ENCODE results near the gene NAT16. TPM values are rescaled to one million over a fixed set of nuclear protein-coding genes. Genes with fewer than 3 reads are reported as not detected.

The NAT16 gene
- total RNA-seq, 6 experiments from 2014 or later, result not detected

DNA sequence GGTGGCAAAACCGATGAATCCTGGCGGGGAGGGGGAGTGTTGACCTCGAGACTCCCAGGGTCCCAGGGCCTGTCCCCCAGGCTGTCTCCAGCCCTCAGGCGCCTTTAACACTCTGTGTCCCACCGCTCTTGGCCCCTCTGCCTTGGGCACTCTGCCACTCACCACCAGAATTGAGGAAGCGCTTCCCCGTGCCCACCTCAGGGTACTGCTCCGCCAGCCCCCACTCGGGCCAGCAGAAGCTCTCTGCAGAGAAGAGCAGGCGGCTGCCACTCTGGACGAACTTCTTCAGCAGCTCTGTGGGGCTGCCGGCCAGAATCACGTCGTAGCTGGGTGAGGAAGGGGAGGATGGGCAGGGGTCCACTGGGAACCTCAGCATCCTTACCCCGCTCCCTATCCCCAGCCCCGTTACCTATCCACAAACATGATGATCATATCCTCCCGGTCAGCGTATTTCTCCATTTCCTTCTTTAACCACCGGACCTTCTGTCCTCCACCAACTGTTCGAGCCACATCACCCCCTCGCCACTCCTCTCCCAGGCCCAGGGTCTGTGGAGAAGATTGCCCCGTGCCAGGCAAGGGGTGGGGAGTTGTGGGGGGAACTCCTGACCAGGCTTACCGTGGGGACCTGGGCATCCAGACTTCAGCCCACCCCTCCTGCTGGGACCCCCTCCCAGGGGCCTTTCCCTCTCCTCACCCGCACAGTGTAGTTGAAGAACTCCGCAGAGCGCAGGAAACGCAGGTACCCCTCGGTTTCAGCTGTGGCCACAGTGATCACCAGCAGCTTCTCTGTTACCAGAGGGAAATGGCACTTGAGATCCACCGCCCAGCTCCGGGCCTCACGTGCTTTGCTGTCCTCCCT, 36.1 kb upstream of the NAT16 start:
- H3K4me3 Mint-ChIP-seq, result peak overlapping the region; percentile 98
- no peaks in the 10 kb centered on the region for H3K9me3 Mint-ChIP-seq
- no peak for DNase-seq
- TF ChIP-seq, protein P1, sequence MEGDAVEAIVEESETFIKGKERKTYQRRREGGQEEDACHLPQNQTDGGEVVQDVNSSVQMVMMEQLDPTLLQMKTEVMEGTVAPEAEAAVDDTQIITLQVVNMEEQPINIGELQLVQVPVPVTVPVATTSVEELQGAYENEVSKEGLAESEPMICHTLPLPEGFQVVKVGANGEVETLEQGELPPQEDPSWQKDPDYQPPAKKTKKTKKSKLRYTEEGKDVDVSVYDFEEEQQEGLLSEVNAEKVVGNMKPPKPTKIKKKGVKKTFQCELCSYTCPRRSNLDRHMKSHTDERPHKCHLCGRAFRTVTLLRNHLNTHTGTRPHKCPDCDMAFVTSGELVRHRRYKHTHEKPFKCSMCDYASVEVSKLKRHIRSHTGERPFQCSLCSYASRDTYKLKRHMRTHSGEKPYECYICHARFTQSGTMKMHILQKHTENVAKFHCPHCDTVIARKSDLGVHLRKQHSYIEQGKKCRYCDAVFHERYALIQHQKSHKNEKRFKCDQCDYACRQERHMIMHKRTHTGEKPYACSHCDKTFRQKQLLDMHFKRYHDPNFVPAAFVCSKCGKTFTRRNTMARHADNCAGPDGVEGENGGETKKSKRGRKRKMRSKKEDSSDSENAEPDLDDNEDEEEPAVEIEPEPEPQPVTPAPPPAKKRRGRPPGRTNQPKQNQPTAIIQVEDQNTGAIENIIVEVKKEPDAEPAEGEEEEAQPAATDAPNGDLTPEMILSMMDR (IDR thresholded peaks at IDR 0.05), result no peak
- peaks cover 3% of the 10 kb centered on the region; the same call in 1 of the 2 replicates for H3K27me3 Mint-ChIP-seq (ENCODE audit: insufficient read depth)
- peaks cover 7% of the 10 kb centered on the region; the same call in 1 of the 2 replicates for H3K36me3 Mint-ChIP-seq (ENCODE audit: low read depth)
- H3K4me1 Mint-ChIP-seq (ENCODE audit: low read depth), result peaks cover 41% of the 10 kb centered on the region
- H3K27ac Mint-ChIP-seq, result peak overlapping the region; percentile 73

DNA sequence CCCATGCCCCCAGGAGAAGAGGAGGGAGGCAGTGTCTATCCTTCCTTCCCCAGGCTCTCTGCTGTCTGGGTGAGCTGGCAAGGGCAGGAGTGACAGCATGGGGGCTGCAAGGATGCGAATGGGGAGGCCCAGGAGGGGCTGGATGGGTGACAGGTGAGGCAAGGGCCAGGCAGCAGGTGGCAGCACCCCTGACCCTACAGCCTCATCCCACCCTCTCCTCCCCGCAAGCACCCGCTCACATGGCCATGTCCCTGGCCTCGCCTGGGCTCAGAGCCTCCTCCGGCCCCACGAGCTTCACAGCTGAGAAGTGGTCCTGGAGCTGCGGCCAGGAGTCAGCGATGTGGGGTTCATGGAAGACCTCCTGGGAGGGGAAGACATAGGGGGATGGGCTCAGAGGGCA, 31.9 kb upstream of the NAT16 start:
- Mint-ChIP-seq H3K4me1 (ENCODE audit: low read depth) (peaks cover 20% of the 10 kb centered on the region), H3K27me3 (ENCODE audit: insufficient read depth) (peaks cover 3% of the 10 kb centered on the region; the same call in 1 of the 2 replicates), H3K36me3 (ENCODE audit: low read depth) (peaks cover 11% of the 10 kb centered on the region; the same call in 1 of the 2 replicates), H3K4me3 (no peak overlapping the region), H3K9me3 (no peaks in the 10 kb centered on the region), H3K27ac (no peak overlapping the region)
- TF ChIP-seq, protein P1 (IDR thresholded peaks at IDR 0.05), result no peak
- no peak for DNase-seq

DNA sequence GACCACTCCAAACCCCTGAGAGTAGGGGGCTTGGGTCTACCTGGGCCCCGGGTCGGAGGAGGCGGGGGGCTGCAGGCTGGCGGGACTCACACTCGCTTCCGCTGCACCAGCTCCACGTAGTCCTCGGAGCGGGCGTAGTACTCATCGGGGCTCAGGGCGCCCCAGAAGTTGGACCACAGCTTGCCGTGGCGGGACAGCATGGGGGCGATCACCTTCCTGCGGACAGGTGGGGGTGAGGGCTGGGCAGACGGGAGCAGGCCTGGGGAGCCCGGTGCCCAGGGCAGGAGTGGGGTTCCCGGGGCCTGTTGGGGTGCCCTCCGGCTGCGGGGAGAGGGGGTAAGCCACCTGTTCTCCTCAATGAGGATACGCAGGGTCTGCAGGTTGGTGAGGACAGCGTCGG, 31.4 kb upstream of the NAT16 start:
- TF ChIP-seq, protein P1 (IDR thresholded peaks at IDR 0.05), result no peak
- no peak for DNase-seq
- no peak overlapping the region for H3K27ac Mint-ChIP-seq
- peaks cover 8% of the 10 kb centered on the region; the same call in 1 of the 2 replicates for H3K36me3 Mint-ChIP-seq (ENCODE audit: low read depth)
- no peak overlapping the region for H3K4me3 Mint-ChIP-seq
- H3K27me3 Mint-ChIP-seq (ENCODE audit: insufficient read depth), result no peaks in the 10 kb centered on the region; the same call in 1 of the 2 replicates
- H3K9me3 Mint-ChIP-seq, result no peaks in the 10 kb centered on the region
- peaks cover 17% of the 10 kb centered on the region for H3K4me1 Mint-ChIP-seq (ENCODE audit: low read depth)

DNA sequence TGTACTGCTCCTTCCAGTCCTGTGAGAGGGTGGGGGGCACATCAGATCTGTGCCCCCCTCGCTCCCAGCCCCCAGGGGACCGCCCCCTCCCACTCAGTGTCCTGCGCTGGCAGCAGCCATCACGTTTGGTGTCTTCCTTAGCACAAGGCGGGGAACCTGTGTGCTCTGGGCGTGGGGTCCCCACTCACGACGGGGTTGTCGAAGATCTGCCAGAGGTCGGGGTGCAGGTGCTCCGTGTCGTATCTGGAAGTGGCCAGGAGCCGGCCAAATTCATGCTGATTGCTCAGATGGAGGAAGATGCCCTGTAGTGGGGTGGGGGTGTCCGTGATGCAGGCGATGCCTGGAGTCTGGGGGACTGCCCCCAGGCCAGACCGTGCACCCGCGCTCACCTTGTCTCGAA, 30.1 kb upstream of the NAT16 start:
- H3K4me3 Mint-ChIP-seq, result no peak overlapping the region
- TF ChIP-seq, protein P1 (IDR thresholded peaks at IDR 0.05), result no peak
- H3K4me1 Mint-ChIP-seq (ENCODE audit: low read depth), result peaks cover 3% of the 10 kb centered on the region; the same call in 1 of the 2 replicates
- no peaks in the 10 kb centered on the region; the same call in 1 of the 2 replicates for H3K27me3 Mint-ChIP-seq (ENCODE audit: insufficient read depth)
- DNase-seq, result no peak
- peaks cover 4% of the 10 kb centered on the region; the same call in 1 of the 2 replicates for H3K36me3 Mint-ChIP-seq (ENCODE audit: low read depth)
- H3K9me3 Mint-ChIP-seq, result no peaks in the 10 kb centered on the region
- no peak overlapping the region for H3K27ac Mint-ChIP-seq

DNA sequence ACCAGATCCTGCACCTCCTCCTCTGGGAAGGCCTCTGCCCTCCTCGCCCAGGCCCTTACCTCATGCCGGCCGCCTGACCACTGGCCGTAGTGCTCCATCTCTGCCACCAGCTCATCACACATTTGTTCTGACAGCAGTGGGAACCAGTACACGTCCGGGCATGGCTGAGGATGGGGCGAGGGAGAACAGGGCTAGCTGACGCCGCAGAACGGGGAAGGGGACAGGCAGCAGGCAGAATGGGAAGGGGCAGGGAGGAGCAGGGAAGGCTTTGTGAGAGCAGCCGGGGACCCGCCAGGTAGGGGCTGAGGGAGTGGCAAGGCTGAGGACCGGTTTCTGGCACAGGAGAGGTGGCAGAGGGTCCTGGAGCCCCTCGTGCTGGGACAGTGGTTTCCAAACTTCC, 28.7 kb upstream of the NAT16 start:
- DNase-seq, result no peak
- no peak overlapping the region for H3K4me3 Mint-ChIP-seq
- H3K36me3 Mint-ChIP-seq (ENCODE audit: low read depth), result peaks cover 4% of the 10 kb centered on the region; the same call in 1 of the 2 replicates

More for the DNA sequence above, 28.7 kb upstream of the NAT16 start:
- Mint-ChIP-seq H3K9me3 (no peaks in the 10 kb centered on the region), H3K27ac (no peak overlapping the region), H3K27me3 (ENCODE audit: insufficient read depth) (no peaks in the 10 kb centered on the region; the same call in 1 of the 2 replicates), H3K4me1 (ENCODE audit: low read depth) (no peaks in the 10 kb centered on the region)
- TF ChIP-seq, protein P1 (IDR thresholded peaks at IDR 0.05), result no peak

Data from HFFc6 (cell line).